BJ (cell line): Measurements from ENCODE around the gene CD82. TPM values are rescaled to one million over a fixed set of nuclear protein-coding genes. Genes with fewer than 3 reads are reported as not detected.

Source experiments
- CTCF ChIA-PET: fragments of 350-600 bp; formaldehyde crosslinking; extraction: SDS; loops from one replicate; lab custom pipeline; 2021; ENCODE audit warnings: antibody characterized with exemption, inconsistent platforms; lab: Yijun Ruan, JAX
- POLR2A ChIA-PET: fragments of 300-600 bp; sonication (Branson Sonifier 250); formaldehyde crosslinking; extraction: SDS; loops from one replicate; lab custom pipeline; 2021; ENCODE audit warnings: antibody characterized with exemption; lab: Charles Lee
- DNase-seq: peaks from one replicate; pipeline ENCODE4 v3.0.0-alpha.2; 2011; ENCODE audit warnings: low read depth
- H3K27me3 ChIP-seq: 2 replicates; pipeline ENCODE4 v1.6.0; 2011; ENCODE audit warnings: low read length; ENCODE audit not compliant: control insufficient read depth, insufficient read depth
- H3K36me3 ChIP-seq: 2 replicates; pipeline ENCODE4 v1.5.1; 2011; ENCODE audit warnings: low read length; ENCODE audit not compliant: control insufficient read depth, insufficient read depth
- H3K4me3 ChIP-seq: 2 replicates; pipeline ENCODE4 v1.5.1; 2011; ENCODE audit warnings: low read depth, mild to moderate bottlenecking, control low read depth, low read length
- CTCF ChIP-seq: IDR thresholded peaks from 2 replicates; pipeline ENCODE4 v1.5.1; 2011; ENCODE audit warnings: low read depth, mild to moderate bottlenecking, control low read depth, inconsistent platforms, low read length, moderate library complexity; ENCODE audit not compliant: insufficient read depth
- polyA plus RNA-seq: library from polyadenylated mRNA; depleted of rRNA; stranded (reverse); fragments of >200 nt; gene quantifications from 2 replicates; pipeline ENCODE4 v1.2.3, GENCODE V29; 2011

The CD82 gene
- polyA plus RNA-seq, 1 experiment: 28.1 TPM

DNA sequence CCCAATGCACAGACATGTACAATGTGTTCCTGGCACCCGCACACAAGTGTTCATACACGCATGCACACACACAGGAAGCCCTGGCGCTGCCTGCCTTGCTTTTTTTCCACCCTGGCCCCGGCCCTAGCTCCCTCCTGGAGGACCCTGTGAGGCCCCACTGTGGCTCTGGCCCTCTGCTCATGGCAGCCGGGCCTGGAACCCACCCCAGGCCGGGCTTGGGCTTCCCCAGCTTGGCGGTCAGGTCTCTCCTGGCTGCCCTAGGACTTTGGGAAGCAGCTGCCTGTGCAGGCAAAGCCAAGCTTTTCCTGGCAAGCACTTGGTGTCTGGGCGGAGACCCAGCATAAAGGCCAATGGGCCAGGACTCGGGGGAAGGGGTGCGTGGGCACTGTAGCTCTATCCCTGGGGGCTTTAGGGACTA, 30.5 kb downstream of the CD82 start:
- TF ChIP-seq CTCF: no peak
- ChIA-PET CTCF (interaction anchor here (1.5 to 1.8 kb wide), 2 partner anchors 21 to 39 kb away, joined by 4 to 7 read pairs; no protein-coding TSS in a partner anchor), POLR2A (no interaction called here)
- Histone ChIP-seq H3K36me3 (no peaks in the 10 kb centered on the region; the same call in 1 of the 2 replicates), H3K4me3 (no peak overlapping the region), H3K27me3 (no peaks in the 10 kb centered on the region)
- DNase-seq: no peak

DNA sequence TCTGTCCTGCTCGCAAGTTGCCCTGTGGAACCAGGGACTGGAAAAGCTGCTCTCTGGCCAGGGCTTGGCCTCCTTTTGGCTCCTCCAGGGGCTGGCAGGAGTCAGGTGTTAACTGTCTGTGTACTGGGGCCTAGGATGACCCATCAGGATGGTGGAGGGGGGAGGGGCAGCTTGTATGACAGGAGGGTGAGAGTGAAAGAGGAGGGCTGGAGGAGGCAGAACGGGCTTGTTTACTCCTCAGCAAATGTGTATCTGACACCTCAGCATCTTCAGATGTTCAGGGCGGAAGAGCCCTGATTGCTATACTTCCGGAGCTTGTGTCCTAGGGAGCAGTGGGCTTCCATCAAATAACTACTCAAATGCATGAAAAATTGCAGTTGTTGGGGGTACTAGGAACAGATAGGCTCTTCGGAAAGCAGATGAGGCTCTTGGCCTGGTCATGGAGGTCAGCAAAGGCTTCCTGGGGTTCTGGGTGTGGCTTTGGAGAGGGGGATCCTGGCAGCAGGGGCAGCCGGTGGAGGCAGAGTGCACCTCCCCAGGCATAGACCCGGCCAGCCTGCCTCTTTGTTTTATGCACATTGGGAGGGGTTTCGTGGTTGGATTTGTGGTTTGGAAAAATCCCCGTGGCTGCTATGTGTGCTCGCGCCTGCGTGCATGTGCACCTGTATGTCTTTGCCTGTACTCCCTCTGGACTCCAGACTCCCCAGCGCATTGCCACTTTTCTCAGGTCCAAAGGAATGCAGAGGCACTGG, 31.2 kb downstream of the CD82 start:
- Histone ChIP-seq H3K36me3 (no peaks in the 10 kb centered on the region; the same call in 1 of the 2 replicates), H3K27me3 (no peaks in the 10 kb centered on the region), H3K4me3 (no peak overlapping the region)
- TF ChIP-seq CTCF: no peak
- ChIA-PET CTCF (interaction anchor here (0.8 to 1.8 kb wide), 3 partner anchors 21 to 39 kb away, joined by 3 to 7 read pairs (median 4); no protein-coding TSS in a partner anchor), POLR2A (no interaction called here)
- DNase-seq: no peak

- Histone ChIP-seq H3K27me3 (no peaks in the 10 kb centered on the region), H3K4me3 (no peak overlapping the region), H3K36me3 (no peaks in the 10 kb centered on the region; the same call in 1 of the 2 replicates)
- CTCF ChIA-PET: interaction anchor here (0.8 to 1.2 kb wide), 2 partner anchors 33 to 40 kb away, joined by 3 to 4 read pairs; no protein-coding TSS in a partner anchor
- POLR2A ChIA-PET: no interaction called here
- no peak for DNase-seq
- TF ChIP-seq CTCF: no peak
Observed at GRCh38 chr11:44597358-44598012, 32.0 kb downstream of the CD82 start.

DNA sequence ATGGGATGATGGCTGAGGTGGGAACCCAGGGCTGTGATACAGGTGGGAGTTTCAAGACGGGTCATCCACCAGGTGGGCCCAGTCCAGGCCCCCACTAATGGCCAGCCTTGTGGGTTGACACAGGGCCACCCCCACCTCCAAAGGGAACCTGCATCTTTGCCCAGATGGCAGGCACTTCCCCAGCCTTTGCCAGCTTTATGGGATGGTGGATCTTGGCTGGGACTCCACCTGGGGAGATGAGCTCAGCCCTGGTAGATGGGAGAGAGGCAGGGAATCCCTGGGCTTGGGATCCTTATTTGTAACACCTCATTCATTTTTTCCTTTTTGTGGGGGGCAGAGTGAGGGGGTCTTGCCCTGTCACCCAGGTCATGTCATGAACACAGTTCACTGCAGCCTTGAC, 33.4 kb downstream of the CD82 start:
- no peak for DNase-seq
- ChIA-PET CTCF (interaction anchor here (1.5 to 3.0 kb wide), 3 partner anchors 11 to 42 kb away, joined by 6 to 15 read pairs (median 7); no protein-coding TSS in a partner anchor), POLR2A (no interaction called here)
- Histone ChIP-seq H3K4me3 (no peak overlapping the region), H3K36me3 (no peaks in the 10 kb centered on the region; the same call in 1 of the 2 replicates), H3K27me3 (no peaks in the 10 kb centered on the region)
- TF ChIP-seq CTCF: no peak

GRCh38 chr11:44600261-44600660, 34.8 kb downstream of the CD82 start:
- H3K27me3 ChIP-seq: no peaks in the 10 kb centered on the region
- POLR2A ChIA-PET: no interaction called here
- DNase-seq: no peak
- CTCF ChIA-PET: interaction anchor here (1.5 to 3.0 kb wide), 3 partner anchors 9 to 44 kb away, joined by 6 to 15 read pairs (median 7); no protein-coding TSS in a partner anchor
- no peak for TF ChIP-seq CTCF
- no peak overlapping the region for H3K4me3 ChIP-seq
- H3K36me3 ChIP-seq: no peaks in the 10 kb centered on the region; the same call in none of the 2 replicates
